KG1 (cell line): ENCODE results near the gene APLP2.
"Not testable (repeated sequence)": the region's sequence is repeated elsewhere in the genome, so short reads cannot be mapped to it uniquely, and the experiment has no call there.

Experiments used
- DNase-seq: peaks from one replicate; lab custom pipeline; 2025; lab: John Stamatoyannopoulos, UW

The APLP2 gene

DNA sequence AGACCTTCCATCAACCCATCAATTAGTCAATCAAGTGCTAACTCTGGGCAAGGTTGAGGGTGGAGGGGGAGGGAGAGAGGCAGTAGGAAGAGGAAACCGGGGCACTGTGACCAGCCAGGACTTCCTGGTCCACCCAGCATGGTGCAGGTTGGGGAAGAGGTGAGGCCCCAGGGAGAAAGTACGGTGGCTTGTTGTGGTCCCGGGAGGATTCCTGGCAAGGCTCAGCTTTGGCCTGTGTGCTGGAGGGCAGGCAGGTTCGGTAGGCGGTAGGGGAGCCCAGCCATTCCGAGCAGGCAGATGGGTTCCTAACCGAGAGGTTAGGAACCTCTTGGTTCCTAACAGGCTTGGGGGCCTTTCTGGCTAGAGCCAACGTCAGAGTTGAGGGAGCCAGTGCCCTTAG is 100.7 kb downstream of the APLP2 start:
- DNase-seq = no peak

DNA sequence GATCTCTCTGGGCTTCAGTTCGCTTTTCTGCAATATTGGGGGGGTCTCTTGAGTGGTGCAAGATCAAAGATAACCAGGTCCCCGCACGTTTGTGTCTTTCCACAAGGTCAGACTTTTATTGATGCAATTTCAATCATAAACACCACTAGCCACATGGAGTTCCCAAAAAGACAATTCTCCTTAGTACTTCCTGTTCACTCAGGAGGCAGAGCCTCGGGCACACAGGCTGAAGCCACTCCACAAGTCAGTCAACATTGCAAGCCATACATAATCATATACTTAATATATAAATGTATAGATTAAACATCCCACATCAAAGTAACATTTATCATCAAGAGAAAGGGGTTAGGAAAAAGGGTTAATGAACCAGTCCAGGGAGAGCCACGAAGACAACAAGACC is 101.8 kb downstream of the APLP2 start:
- DNase-seq = no peak

DNA sequence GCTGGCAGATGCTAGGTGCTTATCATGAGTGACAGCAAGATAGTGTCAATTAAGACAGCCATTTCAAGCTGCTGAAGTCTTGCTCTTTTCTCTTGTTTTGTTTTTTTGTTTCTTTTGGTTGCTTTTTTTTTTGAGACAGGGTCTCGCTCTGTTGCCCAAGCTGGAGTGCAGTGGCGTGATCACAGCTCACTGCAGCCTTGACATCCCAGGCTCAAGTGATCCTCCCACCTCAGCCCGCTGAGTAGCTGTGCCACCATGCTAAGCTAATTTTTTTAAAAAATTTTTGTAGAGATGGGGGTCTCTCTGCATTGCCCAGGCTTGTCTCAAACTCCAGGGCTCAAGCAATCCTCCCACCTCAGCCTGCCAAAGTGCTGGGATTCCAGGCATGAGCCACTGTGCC is 102.3 kb downstream of the APLP2 start:
- not testable (repeated sequence) for DNase-seq

DNA sequence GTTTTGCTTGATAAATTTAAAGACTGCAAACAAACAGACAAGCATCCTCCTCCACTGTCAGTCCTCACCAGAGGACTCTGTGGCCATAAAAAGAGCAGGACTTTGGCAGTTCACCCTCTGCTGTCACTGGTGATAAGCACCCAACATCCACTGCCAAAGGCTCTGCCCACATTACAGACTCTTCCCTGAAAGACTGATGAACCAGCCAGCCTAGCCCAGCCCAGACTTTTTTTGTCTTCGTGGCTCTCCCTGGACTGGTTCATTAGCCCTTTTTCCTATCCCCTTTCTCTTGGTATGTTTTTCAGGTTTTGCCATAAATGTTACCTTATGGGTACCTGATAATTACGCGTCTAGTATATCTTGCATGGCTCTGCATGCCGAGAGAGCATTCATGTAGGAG is 104.9 kb downstream of the APLP2 start:
- no peak for DNase-seq

DNA sequence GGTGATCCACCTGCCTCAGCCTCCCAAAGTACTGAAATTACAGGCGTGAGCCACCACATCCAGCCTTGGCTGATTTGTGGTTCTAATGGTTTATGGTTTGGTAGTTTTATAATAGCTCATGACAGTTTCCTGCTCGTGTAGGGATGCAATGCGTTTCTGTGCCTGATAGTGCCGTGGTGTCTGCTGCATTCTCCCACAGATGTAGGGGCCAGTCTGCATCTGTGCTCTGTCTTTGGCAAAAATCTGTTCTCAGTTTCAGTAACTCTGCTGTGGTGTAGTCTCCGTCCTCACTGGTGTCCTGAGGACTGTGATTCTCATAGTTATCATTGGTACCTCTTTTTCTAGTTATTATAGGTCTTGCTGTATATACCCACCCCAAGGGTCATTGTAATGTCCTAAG is 106.2 kb downstream of the APLP2 start:
- no peak for DNase-seq

DNA sequence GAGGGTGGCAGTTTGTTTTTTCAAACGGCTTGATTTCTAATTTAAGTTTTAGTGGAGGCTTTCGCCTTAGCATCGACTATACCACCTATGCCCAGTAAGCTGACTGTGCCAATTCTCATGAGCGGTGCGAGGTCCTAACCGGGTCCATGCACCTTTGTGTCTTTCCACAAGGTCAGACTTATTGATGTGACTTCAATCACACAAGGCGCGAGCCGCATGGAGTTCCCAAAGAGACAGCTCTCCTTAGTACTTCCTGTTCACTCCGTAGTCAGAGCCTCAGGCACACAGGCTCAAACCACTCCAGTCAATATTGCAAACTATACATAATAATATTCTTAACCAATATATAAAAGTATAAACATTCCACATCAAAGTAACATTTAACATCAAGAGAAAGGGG is 108.1 kb downstream of the APLP2 start:
- DNase-seq = no peak

DNA sequence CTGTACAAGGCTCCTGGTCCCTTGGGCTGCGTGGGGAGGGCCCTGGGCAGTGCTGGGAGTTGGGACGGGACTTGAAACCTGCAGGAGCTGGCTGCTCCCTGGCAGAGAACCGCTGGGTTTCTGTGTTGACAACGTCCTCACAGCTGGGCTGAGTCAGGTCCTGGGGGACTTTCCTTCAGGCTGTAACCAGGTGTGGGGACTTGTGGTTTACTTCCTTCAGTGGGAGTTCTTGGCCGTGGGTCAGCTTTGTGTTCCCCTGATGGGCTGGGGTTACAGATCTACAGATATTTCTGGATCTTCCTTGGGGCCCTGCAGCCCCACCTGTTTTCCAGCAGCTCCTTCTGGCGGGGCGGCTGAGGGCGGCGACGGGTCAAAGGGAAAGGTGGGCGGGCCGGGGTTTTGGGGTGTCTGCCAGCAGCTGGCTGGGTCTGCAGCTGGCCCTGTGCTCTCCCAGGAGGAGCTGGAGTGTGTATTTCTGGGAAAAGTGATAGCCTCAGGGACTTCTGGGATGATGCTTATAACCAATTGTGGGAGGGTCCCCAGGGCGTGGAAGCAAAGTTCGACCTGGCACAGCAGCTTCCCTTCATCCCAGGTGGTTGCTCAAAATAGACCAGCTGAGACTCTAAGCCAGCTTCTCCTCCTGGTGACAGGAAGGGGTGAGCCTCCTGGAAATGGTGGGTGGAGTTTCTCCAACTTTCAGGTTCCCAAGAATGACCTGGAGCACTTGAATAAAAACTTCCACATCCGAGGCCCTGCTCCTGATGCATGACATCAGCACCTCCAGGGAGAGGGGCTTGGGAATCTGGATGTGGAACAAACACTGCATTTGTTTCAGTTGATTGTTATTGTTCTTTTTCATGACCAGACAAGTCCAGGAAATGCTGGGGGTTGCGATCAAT is 109.0 kb downstream of the APLP2 start:
- DNase-seq = no peak

DNA sequence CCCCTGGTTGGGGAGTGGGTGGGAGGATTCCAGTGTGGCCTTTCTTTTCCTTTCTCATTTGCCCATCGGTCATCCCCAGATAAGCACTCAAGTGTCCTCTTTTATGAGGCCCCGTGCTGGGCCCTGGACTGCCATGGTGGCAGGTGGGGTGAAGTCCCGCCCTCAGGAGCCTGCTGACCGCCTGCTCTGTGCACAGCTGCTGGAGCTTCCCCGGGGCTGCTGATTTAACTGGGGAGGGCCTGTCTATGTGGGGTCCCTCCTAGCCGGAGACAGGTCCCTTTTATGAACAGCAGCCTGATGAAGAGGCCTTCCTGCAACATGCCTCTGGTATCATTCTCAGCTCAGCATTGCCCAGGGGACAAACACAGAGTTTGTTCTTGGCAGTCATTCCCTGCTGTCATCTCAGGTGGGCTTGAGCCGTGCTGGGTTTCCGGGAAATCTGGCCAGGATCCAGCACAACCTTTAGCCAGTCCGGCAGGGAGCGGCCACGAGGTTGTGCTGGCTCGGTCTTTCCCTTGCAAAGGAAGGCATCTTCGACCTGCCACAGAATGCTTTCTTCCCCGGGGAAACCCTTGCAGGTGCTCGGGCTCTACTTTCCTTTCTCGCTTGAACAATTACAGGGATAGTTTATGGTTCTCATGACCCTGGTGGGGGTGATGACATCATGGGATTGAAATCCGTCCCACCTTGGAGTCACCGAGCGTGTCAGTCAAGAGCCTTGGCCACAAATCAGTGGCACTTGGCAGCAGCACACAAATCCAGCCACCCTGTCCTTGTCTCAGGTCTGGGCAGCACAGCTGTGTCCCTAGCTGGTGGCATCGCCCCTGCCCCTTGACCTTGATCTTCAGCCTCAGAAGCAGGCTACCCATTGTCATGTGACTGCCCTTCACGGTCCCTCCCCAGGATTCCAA is 110.0 kb downstream of the APLP2 start:
- no peak for DNase-seq

DNA sequence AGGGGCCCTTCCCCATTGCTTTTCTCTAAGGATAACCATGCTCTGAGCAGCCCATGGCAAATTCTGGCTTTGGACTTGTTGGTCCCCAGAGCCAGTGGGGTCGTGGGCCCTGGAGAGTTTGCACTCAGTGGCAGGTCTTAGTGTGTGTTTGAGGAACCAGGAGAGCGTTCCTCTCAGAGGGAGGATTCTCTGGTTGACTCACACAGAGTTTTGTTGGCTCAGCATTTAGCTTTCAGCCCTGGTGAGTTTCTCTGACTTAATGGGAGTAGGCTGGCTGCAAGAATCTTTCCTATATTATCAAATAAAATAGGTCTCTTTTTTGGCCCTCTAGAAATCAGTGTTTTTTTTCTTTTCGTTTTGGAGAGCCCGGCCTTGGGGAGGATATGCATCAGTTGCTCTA is 110.8 kb downstream of the APLP2 start:
- no peak for DNase-seq

DNA sequence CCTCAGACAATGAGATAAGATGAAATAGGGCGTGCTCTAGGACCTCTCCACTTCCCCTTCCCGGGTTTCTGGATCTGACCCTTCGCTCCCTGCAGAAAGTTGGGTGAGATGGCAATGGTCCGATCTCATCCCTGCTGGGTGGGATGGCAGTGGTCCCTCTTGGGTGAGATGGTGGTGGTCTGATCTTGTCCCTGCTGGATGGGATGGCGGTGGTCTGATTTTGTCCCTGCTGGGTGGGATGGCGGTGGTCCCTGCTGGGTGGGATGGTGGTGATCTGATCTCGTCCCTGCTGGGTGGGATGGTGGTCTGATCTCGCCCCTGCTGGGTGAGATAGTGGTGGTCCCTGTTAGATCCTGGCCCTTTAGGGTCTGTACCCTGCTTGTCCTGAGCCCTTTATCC is 111.2 kb downstream of the APLP2 start:
- DNase-seq = no peak

DNA sequence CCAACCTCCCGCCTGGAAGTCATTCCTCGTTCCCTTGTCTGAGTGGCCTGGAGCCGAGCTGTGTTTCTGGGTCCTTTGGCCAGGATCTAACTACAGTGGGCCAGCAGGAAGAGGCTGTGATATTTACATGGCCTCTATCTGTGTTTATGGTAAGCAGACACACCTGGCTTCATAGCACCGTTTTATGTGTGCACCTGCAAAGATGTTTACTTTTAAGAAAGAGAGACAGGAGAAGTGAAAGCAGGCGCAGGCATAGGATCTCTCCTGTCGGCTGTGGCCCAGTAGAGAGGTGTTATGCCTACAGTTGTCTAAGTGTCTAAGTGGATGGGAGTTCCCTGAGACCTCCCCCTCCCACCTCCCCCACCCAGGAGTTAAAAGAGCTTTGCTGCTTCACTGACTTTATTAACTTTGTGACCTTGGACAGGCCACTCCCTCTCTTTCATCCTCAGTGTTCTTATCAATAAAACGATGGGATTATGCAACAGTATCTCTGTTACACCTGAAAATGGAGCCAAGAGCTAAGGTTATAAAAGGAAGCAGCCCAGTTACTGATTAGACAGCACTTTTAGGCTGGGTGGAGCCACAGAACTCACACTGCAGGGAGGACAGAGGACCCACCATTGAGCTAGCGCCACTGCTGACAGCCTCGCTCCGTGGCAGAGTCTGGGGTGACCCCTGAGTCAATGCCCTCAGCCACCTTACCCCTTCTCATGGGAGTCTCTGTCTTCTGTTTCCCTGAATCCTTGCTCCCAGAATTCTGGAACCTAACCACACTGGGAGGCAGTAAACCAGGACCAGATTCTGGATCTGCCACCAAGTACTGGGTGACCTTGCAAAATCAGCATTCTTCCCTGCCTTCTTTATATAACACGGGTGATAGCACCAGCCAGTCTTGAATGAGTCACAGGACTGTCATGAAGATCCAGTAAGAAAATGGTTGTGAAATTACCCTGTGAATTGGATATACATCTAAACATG is 111.9 kb downstream of the APLP2 start:
- DNase-seq = no peak

DNA sequence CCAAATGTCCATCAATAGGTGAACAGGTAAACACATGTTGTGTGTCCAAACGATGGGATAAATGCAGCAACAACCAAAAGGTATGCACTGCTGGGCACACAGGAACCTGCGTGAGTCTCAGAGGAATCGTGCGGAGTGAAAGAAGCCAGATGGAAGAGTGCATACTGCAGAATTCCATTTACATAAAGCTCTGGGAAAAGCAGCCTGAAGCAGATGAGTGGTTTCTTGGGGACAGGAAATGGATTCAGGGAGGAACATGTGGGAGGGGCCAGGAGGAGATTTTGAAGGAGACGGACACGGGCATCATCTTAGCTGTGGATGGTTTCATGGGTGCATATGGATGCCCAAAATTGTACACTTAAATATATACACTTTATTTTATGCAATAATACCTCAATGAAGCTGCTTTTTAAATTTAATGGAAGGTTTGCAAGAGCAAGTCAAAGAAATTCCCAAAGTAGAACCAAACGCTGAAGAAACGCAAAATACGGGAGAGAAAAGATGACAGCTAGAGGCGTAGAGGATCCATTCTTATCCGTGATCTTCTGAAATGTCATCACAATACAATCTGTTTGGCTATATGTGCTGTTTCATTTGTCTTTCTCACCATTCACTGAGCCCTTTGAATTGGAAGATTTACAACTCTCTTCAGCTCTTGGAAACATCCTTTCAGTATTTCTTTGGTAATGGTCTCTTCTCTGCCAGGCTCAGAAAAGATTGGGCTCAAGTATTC is 114.3 kb downstream of the APLP2 start:
- DNase-seq = no peak

DNA sequence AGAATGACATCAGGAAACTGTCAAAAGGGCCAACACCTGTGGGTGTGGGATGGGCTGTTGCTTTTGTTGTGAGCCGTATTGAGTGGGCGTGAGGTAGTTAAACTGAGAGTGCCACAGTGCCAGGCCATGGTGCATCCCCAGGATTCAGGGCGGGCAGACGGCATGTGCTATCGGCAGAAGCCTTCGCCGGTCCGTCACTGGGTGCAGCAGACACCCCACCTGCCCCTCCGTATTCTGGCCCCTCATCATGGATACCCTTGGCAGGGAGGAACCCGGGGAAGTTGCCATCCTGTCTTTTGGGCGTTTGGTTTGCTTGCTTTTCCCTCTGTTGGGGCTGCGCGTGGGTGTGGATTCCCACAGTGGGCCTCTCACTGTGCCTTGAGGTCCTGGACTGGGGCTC is 117.4 kb downstream of the APLP2 start:
- DNase-seq = no peak

DNA sequence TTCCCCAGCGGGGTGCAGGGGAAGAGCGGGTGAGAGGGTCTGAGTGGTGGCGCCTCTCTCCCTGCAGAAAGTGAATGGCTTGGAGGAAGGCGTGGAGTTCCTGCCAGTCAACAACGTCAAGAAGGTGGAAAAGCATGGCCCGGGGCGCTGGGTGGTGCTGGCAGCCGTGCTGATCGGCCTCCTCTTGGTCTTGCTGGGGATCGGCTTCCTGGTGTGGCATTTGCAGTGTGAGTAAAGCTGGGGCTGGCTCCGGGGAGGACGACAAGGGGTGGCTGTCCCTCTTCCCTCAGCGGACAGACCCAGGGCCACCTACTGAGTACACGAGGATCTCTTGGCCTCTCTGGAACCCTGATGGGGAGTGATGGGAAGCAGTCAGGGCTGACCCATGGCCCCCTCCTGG is 118.4 kb downstream of the APLP2 start:
- no peak for DNase-seq

DNA sequence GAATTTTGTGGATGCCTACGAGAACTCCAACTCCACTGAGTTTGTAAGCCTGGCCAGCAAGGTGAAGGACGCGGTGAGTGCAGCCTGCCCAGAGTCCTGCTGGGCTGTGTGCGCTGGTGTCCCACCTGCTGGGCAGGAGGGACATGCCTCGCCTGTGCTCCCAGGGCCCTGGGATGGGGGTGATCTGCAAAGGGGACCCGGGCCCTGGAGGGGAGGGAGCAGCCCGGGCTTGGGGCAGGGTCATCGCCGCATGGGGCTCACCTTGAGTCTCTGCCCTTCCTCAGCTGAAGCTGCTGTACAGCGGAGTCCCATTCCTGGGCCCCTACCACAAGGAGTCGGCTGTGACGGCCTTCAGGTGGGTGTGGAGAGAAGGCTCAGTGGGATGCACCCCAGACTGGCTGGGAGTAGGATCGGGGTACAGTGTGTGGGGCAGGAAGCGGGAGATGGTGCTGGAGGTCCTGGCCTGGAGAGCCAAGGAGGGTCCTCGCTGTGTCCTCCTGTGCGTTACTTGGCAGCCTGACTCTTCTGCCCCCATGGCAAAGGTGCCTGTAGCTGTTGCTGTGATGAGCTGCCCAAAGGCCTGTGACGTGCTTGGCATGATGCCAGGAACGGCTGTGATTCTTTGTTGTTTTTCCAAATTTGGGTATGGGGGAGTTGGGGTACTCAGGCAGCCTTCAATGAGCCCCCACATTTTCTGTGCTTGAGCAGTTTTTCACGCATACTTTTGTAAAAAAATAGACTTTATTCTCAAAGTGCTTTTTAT is 119.1 kb downstream of the APLP2 start:
- no peak for DNase-seq

DNA sequence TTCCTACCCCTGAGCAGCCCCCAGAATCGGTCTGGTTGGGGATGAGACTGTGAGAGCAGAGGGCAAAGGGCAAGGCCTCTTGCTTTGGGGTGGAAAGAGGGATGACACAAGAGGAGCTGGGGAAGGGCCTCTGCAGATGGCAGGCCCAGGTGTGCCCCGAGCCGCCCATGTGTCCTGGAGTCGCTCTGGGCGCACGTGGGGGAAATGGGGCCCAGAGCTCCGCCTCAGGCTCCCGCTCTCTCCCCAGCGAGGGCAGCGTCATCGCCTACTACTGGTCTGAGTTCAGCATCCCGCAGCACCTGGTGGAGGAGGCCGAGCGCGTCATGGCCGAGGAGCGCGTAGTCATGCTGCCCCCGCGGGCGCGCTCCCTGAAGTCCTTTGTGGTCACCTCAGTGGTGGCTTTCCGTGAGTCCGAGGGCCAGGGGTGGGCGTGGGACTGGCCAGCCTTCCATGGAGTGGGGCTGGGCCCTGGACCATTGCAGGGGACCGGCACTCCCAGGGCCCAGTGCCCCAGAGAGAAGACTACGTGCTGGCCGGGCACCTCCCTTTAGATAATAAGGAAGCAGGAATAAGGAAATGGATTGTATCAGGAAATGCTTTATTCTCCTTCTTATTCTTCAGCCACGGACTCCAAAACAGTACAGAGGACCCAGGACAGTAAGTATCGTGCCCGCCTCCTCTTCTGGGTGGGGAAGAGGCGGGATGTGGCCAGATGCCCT is 120.0 kb downstream of the APLP2 start:
- DNase-seq = no peak

DNA sequence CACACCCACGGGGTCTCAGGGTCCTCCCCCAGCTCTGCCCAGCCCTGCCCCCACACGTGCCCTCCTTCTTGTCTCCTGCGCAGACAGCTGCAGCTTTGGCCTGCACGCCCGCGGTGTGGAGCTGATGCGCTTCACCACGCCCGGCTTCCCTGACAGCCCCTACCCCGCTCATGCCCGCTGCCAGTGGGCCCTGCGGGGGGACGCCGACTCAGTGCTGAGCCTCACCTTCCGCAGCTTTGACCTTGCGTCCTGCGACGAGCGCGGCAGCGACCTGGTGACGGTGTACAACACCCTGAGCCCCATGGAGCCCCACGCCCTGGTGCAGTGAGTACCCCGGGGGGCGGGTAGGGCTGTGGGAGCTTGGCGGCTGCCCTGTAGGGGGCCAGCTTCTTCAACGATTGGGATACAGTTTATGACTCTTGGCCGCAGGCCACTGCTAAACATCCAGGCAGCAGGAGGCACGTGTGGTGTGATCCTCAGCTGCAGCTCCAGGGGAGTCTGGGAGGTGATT is 120.7 kb downstream of the APLP2 start:
- no peak for DNase-seq

DNA sequence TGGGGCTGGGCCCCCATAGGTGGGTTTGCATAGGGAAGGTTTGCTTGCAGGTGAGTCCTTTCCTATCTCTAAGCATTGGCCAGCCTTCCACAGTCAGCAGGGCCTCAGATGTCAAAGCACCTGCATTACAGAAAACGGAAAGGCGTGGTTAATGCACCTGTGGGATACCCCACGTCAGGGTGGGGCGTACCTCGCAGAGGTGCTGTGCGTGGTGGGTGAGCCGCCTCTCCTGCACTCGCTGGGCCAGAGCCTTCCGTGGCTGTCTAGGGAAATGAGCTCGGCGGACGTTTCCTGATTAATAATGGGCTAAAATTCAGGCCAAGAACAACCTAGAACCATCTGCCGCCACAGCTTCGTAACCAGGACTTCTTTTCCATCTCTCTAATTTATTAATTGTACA is 122.2 kb downstream of the APLP2 start:
- DNase-seq = no peak

DNA sequence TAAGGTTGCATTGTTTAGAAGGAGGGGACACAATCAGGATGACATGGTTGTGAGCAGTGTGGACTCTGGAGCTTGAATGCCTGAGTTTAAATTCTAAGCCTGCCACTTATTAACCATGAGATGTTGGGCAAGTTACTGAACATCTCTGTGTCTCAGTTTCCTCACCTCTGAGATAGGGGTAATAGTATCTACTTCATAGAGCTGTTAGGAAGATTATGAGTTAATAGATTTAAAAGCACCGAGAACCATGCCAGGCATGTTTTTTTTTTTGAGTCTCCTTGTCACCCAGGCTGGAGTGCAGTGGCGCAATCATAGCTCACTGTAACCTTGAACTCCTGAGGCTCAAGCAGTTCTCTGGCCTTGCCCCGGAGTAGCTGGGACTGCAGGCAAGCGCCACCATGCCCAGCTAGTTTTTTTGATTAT is 123.2 kb downstream of the APLP2 start:
- DNase-seq = no peak

DNA sequence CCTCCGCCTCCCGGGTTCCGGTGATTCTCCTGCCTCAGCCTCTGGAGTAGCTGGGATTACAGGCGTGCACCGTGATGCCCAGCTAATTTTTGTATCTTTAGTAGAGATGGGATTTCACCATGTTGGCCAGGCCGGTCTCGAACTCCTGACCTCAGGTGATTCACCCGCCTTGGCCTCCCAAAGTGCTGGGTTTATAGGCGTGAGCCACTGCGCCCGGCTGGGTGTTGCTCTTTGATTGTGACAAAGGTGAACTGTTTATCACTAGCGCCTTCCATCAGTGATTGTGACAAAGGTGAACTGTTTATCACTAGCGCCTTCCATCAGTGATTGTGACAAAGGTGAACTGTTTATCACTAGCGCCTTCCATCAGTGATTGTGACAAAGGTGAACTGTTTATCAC is 123.9 kb downstream of the APLP2 start:
- not testable (repeated sequence) for DNase-seq
